ENCODE results near the gene TPRA1. TPM values are rescaled to one million over a fixed set of nuclear protein-coding genes. Genes with fewer than 3 reads are reported as not detected.
"Not testable (repeated sequence)": the region's sequence is repeated elsewhere in the genome, so short reads cannot be mapped to it uniquely, and the experiment has no call there.

The TPRA1 gene
- polyA plus RNA-seq, 3 donors = 20.2 to 29.4 (median 23.4) TPM

DNA sequence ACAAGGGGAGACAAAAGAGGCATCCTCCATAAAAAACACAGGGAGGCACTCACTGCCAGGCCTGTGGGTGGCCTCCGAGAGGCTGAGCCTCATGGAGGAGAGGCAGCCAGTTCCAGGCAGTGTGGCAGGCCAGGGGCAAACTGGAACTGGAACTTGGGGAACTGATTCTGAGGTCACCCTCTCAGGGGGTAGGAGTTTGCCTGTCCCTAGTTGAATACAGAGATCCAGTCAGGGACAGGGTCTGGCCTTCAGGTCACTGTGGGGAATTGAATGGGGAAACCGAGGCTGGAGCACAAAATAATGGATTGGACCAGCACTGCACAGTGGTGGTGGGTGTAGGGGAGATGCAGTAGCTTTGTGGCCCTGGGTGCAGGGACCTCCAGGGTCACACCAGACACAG, 58.7 kb downstream of the TPRA1 start:
- H3K4me1 Mint-ChIP-seq = peaks cover 9% of the 10 kb centered on the region
- 90% methylated on average over 2 of the region's 2 CpGs for WGBS (ENCODE audit: insufficient coverage)

DNA sequence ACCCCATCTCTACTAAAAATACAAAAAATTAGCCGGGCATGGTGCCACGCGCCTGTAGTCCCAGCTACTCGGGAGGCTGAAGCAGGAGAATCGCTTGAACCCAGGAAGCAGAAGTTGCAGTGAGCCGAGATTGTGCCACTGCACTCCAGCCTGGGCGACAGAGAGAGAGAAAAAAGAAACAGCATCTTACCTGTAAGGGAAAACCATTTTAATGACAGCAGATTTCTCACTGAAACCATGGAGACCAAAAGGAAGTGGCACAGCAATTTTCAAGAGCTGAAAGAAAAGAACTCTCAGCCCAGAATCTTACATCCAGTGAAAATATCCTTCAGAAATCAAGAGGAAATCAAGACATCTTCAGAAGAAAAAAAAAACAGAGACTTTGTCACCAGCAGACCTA, 59.7 kb downstream of the TPRA1 start:
- WGBS (ENCODE audit: insufficient coverage) = no CpG with 5 or more reads among the region's 7 CpGs
- H3K27ac Mint-ChIP-seq; H2AFZ ChIP-seq (ENCODE audit: insufficient read depth, low read depth, low read length, poor library complexity, severe bottlenecking): not testable (repeated sequence)

More for the DNA sequence above, 58.7 kb downstream of the TPRA1 start:
- H3K4me3 ChIP-seq (replicated peaks in 1 of 3; ENCODE audit: low read depth in 2 of 3, low read length in 3 of 3) = no peak overlapping the region
- H3K27me3 Mint-ChIP-seq (ENCODE audit: low read depth in 3 of 3) = peaks cover 9 to 23% (median 21%) of the 10 kb centered on the region in 3 donors
- no peak overlapping the region for H2AFZ ChIP-seq (ENCODE audit: insufficient read depth, low read depth, low read length, poor library complexity, severe bottlenecking)
- no peak overlapping the region for H3K4me2 ChIP-seq (replicated peaks; ENCODE audit: extremely low read depth, low read length, poor library complexity, severe bottlenecking)
- no peaks in the 10 kb centered on the region for H3K36me3 ChIP-seq (replicated peaks in 1 of 2; ENCODE audit: control insufficient read depth in 1 of 2, insufficient read depth in 2 of 2, low read length in 2 of 2)
- TF ChIP-seq, protein P1, sequence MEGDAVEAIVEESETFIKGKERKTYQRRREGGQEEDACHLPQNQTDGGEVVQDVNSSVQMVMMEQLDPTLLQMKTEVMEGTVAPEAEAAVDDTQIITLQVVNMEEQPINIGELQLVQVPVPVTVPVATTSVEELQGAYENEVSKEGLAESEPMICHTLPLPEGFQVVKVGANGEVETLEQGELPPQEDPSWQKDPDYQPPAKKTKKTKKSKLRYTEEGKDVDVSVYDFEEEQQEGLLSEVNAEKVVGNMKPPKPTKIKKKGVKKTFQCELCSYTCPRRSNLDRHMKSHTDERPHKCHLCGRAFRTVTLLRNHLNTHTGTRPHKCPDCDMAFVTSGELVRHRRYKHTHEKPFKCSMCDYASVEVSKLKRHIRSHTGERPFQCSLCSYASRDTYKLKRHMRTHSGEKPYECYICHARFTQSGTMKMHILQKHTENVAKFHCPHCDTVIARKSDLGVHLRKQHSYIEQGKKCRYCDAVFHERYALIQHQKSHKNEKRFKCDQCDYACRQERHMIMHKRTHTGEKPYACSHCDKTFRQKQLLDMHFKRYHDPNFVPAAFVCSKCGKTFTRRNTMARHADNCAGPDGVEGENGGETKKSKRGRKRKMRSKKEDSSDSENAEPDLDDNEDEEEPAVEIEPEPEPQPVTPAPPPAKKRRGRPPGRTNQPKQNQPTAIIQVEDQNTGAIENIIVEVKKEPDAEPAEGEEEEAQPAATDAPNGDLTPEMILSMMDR (IDR thresholded peaks at IDR 0.05) = no peak
- no peak overlapping the region for H3K27ac Mint-ChIP-seq
- no peaks in the 10 kb centered on the region for H3K36me3 Mint-ChIP-seq
- no peaks in the 10 kb centered on the region for H4K20me1 ChIP-seq (ENCODE audit: insufficient read depth, low read length)
- no peak overlapping the region for H3K4me3 Mint-ChIP-seq
- no peak for DNase-seq
- peaks cover 0 to 6% (median 0%) of the 10 kb centered on the region in 7 donors for H3K9me3 Mint-ChIP-seq
- H3K4me1 ChIP-seq (ENCODE audit: control insufficient read depth in 1 of 2, insufficient read depth in 2 of 2, low read length in 2 of 2) = no peaks in the 10 kb centered on the region
- H3K9me3 ChIP-seq (replicated peaks in 1 of 2; ENCODE audit: control insufficient read depth in 1 of 2, insufficient read depth in 1 of 2, low read length in 2 of 2) = peaks cover 3% of the 10 kb centered on the region in 2 donors
- no peak overlapping the region for H3K27ac ChIP-seq (ENCODE audit: low read depth in 1 of 2, low read length in 2 of 2)
- no peaks in the 10 kb centered on the region for H3K79me2 ChIP-seq (ENCODE audit: insufficient read depth, low read length)
- H3K9ac ChIP-seq (ENCODE audit: insufficient read depth, low read length, poor library complexity, severe bottlenecking) = no peak overlapping the region
- intact Hi-C loops (cut with micrococcal nuclease) = no loop called here
- H3K27me3 ChIP-seq (ENCODE audit: control insufficient read depth in 2 of 2, insufficient read depth in 2 of 2, low read length in 2 of 2) = peaks cover 0 to 6% of the 10 kb centered on the region in 2 donors

More for the DNA sequence above, 59.7 kb downstream of the TPRA1 start:
- H3K4me1 Mint-ChIP-seq; H3K4me3 Mint-ChIP-seq; H4K20me1 ChIP-seq (ENCODE audit: insufficient read depth, low read length); H3K4me3 ChIP-seq (replicated peaks in 1 of 3; ENCODE audit: low read depth in 2 of 3, low read length in 3 of 3); H3K4me1 ChIP-seq (ENCODE audit: control insufficient read depth in 1 of 2, insufficient read depth in 2 of 2, low read length in 2 of 2); H3K4me2 ChIP-seq (replicated peaks; ENCODE audit: extremely low read depth, low read length, poor library complexity, severe bottlenecking); DNase-seq; H3K27ac ChIP-seq (ENCODE audit: low read depth in 1 of 2, low read length in 2 of 2); H3K79me2 ChIP-seq (ENCODE audit: insufficient read depth, low read length); H3K27me3 ChIP-seq (ENCODE audit: control insufficient read depth in 2 of 2, insufficient read depth in 2 of 2, low read length in 2 of 2); H3K36me3 ChIP-seq (replicated peaks in 1 of 2; ENCODE audit: control insufficient read depth in 1 of 2, insufficient read depth in 2 of 2, low read length in 2 of 2); H3K9me3 ChIP-seq (replicated peaks in 1 of 2; ENCODE audit: control insufficient read depth in 1 of 2, insufficient read depth in 1 of 2, low read length in 2 of 2); H3K36me3 Mint-ChIP-seq; H3K9me3 Mint-ChIP-seq; intact Hi-C loops (cut with micrococcal nuclease); H3K9ac ChIP-seq (ENCODE audit: insufficient read depth, low read length, poor library complexity, severe bottlenecking): not testable (repeated sequence)
- peaks cover 13 to 23% (median 18%) of the 10 kb centered on the region in 3 donors for H3K27me3 Mint-ChIP-seq (ENCODE audit: low read depth in 3 of 3)
